ENCODE measurements around the gene RABGAP1L.

DNA sequence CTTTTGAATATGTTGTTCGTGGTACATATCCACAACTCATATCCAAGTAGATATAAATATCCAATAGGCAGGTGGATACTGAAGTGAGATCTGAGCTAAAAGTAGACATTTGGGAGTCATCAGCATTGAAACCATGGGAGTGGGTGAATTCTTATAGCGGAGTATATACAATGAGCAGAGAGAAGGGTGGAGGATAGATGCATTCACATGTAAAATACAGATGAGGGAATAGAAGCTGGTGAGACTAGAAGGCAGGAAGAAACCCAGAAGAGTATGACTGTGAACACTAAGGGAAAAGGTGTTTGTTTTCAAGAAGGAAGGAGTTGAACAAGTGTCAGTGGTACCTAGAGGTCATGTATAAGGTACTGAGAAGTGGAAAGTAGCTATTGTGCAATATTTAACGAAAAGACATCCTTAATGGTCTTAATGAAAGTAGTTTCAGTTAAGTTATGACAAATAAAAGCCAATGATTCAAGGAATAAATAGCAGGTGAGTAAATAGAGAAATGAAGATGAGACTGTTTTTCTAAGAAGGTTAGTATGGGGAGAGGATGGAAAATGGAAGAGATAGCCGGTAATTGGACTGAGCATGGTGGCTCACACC is 658.8 kb downstream of the RABGAP1L start:
- TF ChIP-seq, protein P1, sequence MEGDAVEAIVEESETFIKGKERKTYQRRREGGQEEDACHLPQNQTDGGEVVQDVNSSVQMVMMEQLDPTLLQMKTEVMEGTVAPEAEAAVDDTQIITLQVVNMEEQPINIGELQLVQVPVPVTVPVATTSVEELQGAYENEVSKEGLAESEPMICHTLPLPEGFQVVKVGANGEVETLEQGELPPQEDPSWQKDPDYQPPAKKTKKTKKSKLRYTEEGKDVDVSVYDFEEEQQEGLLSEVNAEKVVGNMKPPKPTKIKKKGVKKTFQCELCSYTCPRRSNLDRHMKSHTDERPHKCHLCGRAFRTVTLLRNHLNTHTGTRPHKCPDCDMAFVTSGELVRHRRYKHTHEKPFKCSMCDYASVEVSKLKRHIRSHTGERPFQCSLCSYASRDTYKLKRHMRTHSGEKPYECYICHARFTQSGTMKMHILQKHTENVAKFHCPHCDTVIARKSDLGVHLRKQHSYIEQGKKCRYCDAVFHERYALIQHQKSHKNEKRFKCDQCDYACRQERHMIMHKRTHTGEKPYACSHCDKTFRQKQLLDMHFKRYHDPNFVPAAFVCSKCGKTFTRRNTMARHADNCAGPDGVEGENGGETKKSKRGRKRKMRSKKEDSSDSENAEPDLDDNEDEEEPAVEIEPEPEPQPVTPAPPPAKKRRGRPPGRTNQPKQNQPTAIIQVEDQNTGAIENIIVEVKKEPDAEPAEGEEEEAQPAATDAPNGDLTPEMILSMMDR (IDR thresholded peaks at IDR 0.05 in 2 of 3, conservative IDR thresholded peaks at IDR 0.05 in 1 of 3; ENCODE audit: borderline replicate concordance in 1 of 3, insufficient read depth in 1 of 3, low read depth in 2 of 3, low read length in 2 of 3) = no peak
- TF ChIP-seq POLR2A (IDR thresholded peaks at IDR 0.05; ENCODE audit: borderline replicate concordance, extremely low read depth, insufficient read depth, insufficient read length) = no peak
- no peak for TF ChIP-seq POLR2AphosphoS5 (IDR thresholded peaks at IDR 0.05; ENCODE audit: low read depth, low read length)
- TF ChIP-seq, protein P2, sequence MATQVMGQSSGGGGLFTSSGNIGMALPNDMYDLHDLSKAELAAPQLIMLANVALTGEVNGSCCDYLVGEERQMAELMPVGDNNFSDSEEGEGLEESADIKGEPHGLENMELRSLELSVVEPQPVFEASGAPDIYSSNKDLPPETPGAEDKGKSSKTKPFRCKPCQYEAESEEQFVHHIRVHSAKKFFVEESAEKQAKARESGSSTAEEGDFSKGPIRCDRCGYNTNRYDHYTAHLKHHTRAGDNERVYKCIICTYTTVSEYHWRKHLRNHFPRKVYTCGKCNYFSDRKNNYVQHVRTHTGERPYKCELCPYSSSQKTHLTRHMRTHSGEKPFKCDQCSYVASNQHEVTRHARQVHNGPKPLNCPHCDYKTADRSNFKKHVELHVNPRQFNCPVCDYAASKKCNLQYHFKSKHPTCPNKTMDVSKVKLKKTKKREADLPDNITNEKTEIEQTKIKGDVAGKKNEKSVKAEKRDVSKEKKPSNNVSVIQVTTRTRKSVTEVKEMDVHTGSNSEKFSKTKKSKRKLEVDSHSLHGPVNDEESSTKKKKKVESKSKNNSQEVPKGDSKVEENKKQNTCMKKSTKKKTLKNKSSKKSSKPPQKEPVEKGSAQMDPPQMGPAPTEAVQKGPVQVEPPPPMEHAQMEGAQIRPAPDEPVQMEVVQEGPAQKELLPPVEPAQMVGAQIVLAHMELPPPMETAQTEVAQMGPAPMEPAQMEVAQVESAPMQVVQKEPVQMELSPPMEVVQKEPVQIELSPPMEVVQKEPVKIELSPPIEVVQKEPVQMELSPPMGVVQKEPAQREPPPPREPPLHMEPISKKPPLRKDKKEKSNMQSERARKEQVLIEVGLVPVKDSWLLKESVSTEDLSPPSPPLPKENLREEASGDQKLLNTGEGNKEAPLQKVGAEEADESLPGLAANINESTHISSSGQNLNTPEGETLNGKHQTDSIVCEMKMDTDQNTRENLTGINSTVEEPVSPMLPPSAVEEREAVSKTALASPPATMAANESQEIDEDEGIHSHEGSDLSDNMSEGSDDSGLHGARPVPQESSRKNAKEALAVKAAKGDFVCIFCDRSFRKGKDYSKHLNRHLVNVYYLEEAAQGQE (IDR thresholded peaks at IDR 0.05; ENCODE audit: low read depth) = no peak
- TF ChIP-seq YY1 (IDR thresholded peaks at IDR 0.05; ENCODE audit: extremely low read depth, insufficient replicate concordance, low read depth, low read length) = no peak
- TF ChIP-seq, protein P3, sequence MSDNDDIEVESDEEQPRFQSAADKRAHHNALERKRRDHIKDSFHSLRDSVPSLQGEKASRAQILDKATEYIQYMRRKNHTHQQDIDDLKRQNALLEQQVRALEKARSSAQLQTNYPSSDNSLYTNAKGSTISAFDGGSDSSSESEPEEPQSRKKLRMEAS (IDR thresholded peaks at IDR 0.05) = no peak
- TF ChIP-seq EZH2 (IDR thresholded peaks at IDR 0.05) = no peak
- TF ChIP-seq RAD21 (IDR thresholded peaks at IDR 0.05; ENCODE audit: low read depth) = no peak
- TF ChIP-seq, protein P4, sequence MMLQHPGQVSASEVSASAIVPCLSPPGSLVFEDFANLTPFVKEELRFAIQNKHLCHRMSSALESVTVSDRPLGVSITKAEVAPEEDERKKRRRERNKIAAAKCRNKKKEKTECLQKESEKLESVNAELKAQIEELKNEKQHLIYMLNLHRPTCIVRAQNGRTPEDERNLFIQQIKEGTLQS (IDR thresholded peaks at IDR 0.05) = no peak
- TF ChIP-seq JUND (IDR thresholded peaks at IDR 0.05) = no peak
- TF ChIP-seq ZFX (IDR thresholded peaks at IDR 0.05) = no peak
- TF ChIP-seq, protein P5, sequence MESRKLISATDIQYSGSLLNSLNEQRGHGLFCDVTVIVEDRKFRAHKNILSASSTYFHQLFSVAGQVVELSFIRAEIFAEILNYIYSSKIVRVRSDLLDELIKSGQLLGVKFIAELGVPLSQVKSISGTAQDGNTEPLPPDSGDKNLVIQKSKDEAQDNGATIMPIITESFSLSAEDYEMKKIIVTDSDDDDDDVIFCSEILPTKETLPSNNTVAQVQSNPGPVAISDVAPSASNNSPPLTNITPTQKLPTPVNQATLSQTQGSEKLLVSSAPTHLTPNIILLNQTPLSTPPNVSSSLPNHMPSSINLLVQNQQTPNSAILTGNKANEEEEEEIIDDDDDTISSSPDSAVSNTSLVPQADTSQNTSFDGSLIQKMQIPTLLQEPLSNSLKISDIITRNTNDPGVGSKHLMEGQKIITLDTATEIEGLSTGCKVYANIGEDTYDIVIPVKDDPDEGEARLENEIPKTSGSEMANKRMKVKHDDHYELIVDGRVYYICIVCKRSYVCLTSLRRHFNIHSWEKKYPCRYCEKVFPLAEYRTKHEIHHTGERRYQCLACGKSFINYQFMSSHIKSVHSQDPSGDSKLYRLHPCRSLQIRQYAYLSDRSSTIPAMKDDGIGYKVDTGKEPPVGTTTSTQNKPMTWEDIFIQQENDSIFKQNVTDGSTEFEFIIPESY (IDR thresholded peaks at IDR 0.05; ENCODE audit: extremely low read depth, insufficient replicate concordance, low read length) = no peak
- no peak for TF ChIP-seq SIN3A (IDR thresholded peaks at IDR 0.05; ENCODE audit: low read depth)
- no peak for TF ChIP-seq CEBPB (IDR thresholded peaks at IDR 0.05; ENCODE audit: low read depth)

Data from HCT116 (cell line).